Activated T-cell treated with anti-CD3 and anti-CD28 coated beads for 1 hour (primary cell): ENCODE data around the gene CYP21A2.

ENCODE experiments used
- DNase-seq: peaks from one replicate; pipeline ENCODE4 v3.0.0-alpha.2; 2020; ENCODE audit warnings: low read depth

Gene CYP21A2

GRCh38 chr6:32083812-32084768, 45.9 kb downstream of the CYP21A2 start:
- no peak for DNase-seq

- no peak for DNase-seq
Observed at GRCh38 chr6:32084780-32085179, 46.6 kb downstream of the CYP21A2 start.

- no peak for DNase-seq
Observed at GRCh38 chr6:32085759-32086459, 47.7 kb downstream of the CYP21A2 start.

DNA sequence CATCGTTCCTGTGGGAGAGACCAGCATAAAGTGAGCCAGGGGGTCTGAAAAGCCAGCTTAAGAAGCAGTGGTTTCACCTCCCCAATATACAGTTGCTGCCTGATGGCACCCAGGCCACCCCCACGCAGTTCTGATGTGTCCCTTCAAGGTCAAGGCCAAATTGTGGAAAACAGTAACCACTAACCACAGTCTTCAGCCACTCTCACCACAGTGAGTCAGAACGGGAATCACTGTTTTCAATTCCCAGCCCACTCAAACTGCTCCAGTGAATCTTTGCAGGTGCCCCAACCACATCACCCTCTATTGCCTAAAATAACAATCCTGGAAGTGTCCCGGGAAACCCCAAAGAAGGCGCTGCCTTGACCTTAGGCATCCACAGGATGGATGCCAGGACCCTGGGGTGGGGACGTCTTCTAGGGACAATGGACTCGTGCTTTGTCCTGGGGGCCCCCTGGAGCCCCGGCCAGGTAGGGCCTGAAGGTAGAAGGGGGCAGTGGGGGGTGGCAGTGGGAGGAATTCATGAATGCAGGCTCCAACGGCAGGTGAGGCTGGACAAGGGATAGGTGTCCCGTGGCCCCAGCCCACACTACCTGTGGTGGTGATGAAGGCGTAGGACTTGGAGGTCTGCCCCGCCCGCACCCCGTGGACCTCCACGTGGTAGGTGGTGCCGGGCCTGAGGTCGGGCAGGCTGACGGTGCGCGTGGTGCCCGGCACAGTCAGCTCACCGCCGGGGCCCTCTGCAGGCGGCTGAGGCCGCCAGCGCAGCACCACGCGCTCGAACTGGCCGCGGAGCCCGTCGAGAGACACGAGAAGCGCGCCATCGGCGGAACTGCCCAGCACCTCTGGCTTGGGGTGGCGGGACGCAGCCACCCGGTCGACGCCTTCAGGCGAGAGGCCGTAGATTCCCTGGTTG, 48.7 kb downstream of the CYP21A2 start:
- no peak for DNase-seq

DNA sequence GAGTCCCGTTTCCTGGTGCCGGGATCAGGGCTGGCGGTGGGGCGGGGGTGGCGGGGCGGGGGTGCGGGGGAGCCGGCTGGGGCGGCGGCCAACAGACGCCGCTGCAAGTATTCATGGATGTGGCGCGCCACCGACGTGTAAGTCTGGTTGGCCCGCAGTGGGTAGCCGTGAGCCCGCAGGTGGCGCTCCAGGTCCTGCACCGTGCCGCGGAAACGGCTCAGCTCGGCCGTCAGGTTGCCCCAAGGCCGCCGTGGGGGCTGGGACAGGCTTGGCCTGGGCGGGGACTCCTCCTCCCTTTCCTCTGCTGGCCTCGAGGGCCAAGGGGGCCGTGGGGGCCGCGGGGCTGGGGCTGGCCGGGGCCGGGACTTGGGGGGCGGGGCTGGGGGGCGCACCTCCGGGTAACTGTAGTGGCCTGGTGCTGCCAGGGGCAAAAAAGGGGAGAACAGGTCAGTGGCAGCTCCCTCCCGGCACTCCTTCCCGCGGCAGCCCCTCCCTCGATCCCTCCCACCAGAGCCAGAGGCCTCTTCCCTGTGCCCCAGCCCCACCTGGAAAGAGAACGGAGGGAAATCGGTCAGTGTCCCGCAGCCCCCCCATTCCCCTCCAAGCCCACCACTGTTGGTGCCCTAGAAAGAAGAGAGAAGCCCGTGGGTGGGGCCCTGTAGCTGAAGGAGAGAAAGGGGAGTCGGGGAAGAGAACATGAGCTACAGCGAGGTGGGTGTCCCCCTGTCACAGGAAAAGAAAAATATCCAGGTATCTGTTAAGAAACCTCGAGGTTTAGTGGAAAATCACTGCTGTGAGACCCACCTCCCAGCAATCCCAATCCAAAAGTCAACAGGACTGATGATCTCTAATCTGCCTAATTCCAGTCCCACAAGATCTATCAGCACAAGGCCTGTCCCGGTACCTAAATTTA, 49.6 kb downstream of the CYP21A2 start:
- DNase-seq = peak; percentile 61

DNA sequence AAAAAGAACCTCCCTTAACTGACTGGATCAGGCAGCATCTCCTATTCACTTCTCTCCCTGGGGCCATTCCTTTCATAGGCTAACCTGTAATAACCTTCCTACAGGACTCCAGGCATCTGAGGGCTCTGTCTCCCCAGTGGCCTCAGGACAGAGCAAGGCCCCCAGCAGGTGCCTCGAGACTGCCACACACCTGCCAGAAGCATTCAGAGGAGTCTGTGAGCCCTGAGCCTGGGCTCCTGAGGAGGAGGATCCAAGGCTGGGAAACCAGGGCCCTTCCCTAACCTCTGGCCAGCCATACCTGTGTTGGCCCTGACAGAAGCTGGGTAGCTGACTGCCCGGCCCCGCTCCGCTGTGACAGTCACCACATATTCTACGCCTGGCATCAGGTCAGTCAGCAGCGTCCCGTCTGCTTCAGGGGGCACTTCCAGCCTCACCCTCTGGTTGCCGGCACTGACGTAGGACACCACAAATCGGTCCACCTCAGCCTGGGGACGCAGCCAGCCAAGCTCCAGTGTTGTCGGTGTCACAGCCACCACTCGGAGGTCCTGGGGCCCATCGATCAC, 50.4 kb downstream of the CYP21A2 start:
- no peak for DNase-seq

GRCh38 chr6:32089082-32089828, 51.0 kb downstream of the CYP21A2 start:
- DNase-seq = no peak
